Sigmoid colon (tissue), 7 donors: ENCODE measurements around the gene PHOX2A. TPM values are rescaled to one million over a fixed set of nuclear protein-coding genes. Genes with fewer than 3 reads are reported as not detected.

ENCODE experiments used
- DNase-seq: peaks from one replicate; pipeline ENCODE4 v3.0.0-alpha.2; 2019
- H3K27ac ChIP-seq, 4 donors: fragments of 200-600 bp; sonication (generic); one replicate each; pipeline ENCODE4 v1.5.1; 2016 to 2019; ENCODE audit warnings: mild to moderate bottlenecking in 1 of 4
- H3K27me3 ChIP-seq, 3 donors: fragments of 200-600 bp; sonication (generic); one replicate each; pipeline ENCODE4 v1.5.1; 2019; ENCODE audit warnings: mild to moderate bottlenecking in 1 of 3
- H3K36me3 ChIP-seq, 4 donors: fragments of 200-600 bp; sonication (generic); one replicate each; pipeline ENCODE4 v1.5.1; 2016 to 2019
- H3K4me1 ChIP-seq, 4 donors: fragments of 200-600 bp; sonication (generic); one replicate each; pipeline ENCODE4 v1.5.1; 2017 to 2019
- H3K4me3 ChIP-seq, 4 donors: fragments of 200-600 bp; sonication (generic); one replicate each; pipeline ENCODE4 v1.5.1; 2017 to 2019; ENCODE audit warnings: mild to moderate bottlenecking in 2 of 4, moderate library complexity in 1 of 4
- H3K9me3 ChIP-seq, 4 donors: fragments of 200-600 bp in 3 of 4; sonication (generic) in 3 of 4; one replicate each; pipeline versions ENCODE4 v1.5.1 to v1.6.1; 2013 to 2019
- EP300 ChIP-seq, 4 donors: sonication (generic); formaldehyde crosslinking; IDR thresholded peaks; one replicate each; pipeline ENCODE4 v1.6.1; 2017; ENCODE audit warnings: antibody characterized with exemption in 4 of 4
- POLR2A ChIP-seq, 2 donors: fragments of 450-650 bp; IDR thresholded peaks; one replicate each; pipeline ENCODE4 v1.6.1; 2016; ENCODE audit warnings: antibody characterized with exemption in 2 of 2, mild to moderate bottlenecking in 2 of 2, moderate library complexity in 2 of 2
- POLR2AphosphoS5 ChIP-seq, 4 donors: sonication (generic); formaldehyde crosslinking; IDR thresholded peaks; one replicate each; pipeline ENCODE4 v1.6.1; 2017; ENCODE audit warnings: antibody characterized with exemption in 4 of 4
- WGBS, 2 donors: extraction: QIAGEN DNeasy Blood & Tissue Kit; methylation state at CpG; one replicate each; pipeline ENCODE4 v1.1.7; 2013; 5-methylcytosine and 5-hydroxymethylcytosine counted together
- intact Hi-C: fragments of 100-400 bp; cut with DNase I; formaldehyde crosslinking; loops from one replicate; pipeline ENCODE4 v1.15.1; 2023
- polyA plus RNA-seq, 3 donors: library from polyadenylated mRNA; stranded (reverse); fragments of 200-250 nt; gene quantifications; one replicate each; pipeline ENCODE4 v1.2.3, GENCODE V29; 2013
- total RNA-seq, 4 donors: library from RNA; depleted of rRNA; stranded (reverse); fragments of >200 nt; gene quantifications; one replicate each; pipeline ENCODE4 v1.1.0, GENCODE V29; 2016
- TF ChIP-seq, protein P1 (sequence below), 4 experiments: fragments of 450-650 bp in 3 of 4; fragments of 200-600 bp in 1 of 4; IDR thresholded peaks; one replicate each; pipeline ENCODE4 v1.5.1; 2016 to 2019; ENCODE audit warnings: antibody characterized with exemption in 4 of 4, mild to moderate bottlenecking in 3 of 4, moderate library complexity in 2 of 4
- donor health status: healthy with polysubstance abuse.
- donor health status: Bipolar disorder and iron deficiency.
- donor health status: healthy.

The PHOX2A gene
- total and polyA plus RNA-seq, 7 donors = 0.41 to 2.9 (median 1.2) TPM; not detected in 3

- intact Hi-C loops = loop anchor here (5.0 kb wide), 3 partner anchors 112 to 297 kb away; partner anchors contain the start of genes ANAPC15, RNF121 and XNDC1N
Observed at GRCh38 chr11:72223615-72224563, 20.1 kb downstream of the PHOX2A start.

GRCh38 chr11:72222907-72223614 lies 20.9 kb downstream of the PHOX2A start:
- WGBS, 2 donors = 0 to 1% methylated on average over 47 of the region's 47 CpGs
- Histone ChIP-seq H3K4me1 (peaks cover 2 to 44% (median 39%) of the 10 kb centered on the region in 4 donors), H3K27ac (peak overlapping the region; percentile 95 to 99 (median 98)), H3K9me3 (no peaks in the 10 kb centered on the region), H3K27me3 (no peaks in the 10 kb centered on the region), H3K36me3 (peaks cover 0 to 10% (median 2%) of the 10 kb centered on the region in 4 donors), H3K4me3 (peak overlapping the region; percentile 65 to 91 (median 80))
- intact Hi-C loops = loop anchor here (5.0 kb wide), 3 partner anchors 111 to 296 kb away; partner anchors contain the start of genes ANAPC15, RNF121 and XNDC1N
- peak; percentile 98 for DNase-seq
- TF ChIP-seq, protein P1, sequence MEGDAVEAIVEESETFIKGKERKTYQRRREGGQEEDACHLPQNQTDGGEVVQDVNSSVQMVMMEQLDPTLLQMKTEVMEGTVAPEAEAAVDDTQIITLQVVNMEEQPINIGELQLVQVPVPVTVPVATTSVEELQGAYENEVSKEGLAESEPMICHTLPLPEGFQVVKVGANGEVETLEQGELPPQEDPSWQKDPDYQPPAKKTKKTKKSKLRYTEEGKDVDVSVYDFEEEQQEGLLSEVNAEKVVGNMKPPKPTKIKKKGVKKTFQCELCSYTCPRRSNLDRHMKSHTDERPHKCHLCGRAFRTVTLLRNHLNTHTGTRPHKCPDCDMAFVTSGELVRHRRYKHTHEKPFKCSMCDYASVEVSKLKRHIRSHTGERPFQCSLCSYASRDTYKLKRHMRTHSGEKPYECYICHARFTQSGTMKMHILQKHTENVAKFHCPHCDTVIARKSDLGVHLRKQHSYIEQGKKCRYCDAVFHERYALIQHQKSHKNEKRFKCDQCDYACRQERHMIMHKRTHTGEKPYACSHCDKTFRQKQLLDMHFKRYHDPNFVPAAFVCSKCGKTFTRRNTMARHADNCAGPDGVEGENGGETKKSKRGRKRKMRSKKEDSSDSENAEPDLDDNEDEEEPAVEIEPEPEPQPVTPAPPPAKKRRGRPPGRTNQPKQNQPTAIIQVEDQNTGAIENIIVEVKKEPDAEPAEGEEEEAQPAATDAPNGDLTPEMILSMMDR (IDR thresholded peaks at IDR 0.05) = peak in 2 of 4 experiments; percentile 11 to 24
- peak; percentile 82 to 95 (median 92) for TF ChIP-seq POLR2AphosphoS5 (IDR thresholded peaks at IDR 0.05)
- no peak for TF ChIP-seq EP300 (IDR thresholded peaks at IDR 0.05)
- peak; percentile 74 to 84 for TF ChIP-seq POLR2A (IDR thresholded peaks at IDR 0.05)

More at GRCh38 chr11:72223615-72224563, 20.1 kb downstream of the PHOX2A start:
- TF ChIP-seq POLR2A (IDR thresholded peaks at IDR 0.05) (peak in 1 of 2 donors; percentile 43), EP300 (IDR thresholded peaks at IDR 0.05) (peak in 1 of 4 donors; percentile 20), POLR2AphosphoS5 (IDR thresholded peaks at IDR 0.05) (peak in 3 of 4 donors; percentile 44 to 64 (median 57))
- TF ChIP-seq, protein P1 (IDR thresholded peaks at IDR 0.05) = no peak
- Histone ChIP-seq H3K9me3 (no peaks in the 10 kb centered on the region), H3K4me3 (peak overlapping the region; percentile 65 to 91 (median 80)), H3K27ac (peak overlapping the region; percentile 95 to 99 (median 98)), H3K4me1 (peaks cover 2 to 49% (median 43%) of the 10 kb centered on the region in 4 donors), H3K36me3 (peaks cover 5 to 19% (median 10%) of the 10 kb centered on the region in 4 donors), H3K27me3 (no peaks in the 10 kb centered on the region)
- DNase-seq = peak; percentile 95
- WGBS, 2 donors = 1% methylated on average over 84 of the region's 84 CpGs

GRCh38 chr11:72222106-72222891 lies 21.7 kb downstream of the PHOX2A start:
- H3K4me3 ChIP-seq = peak overlapping the region; percentile 65 to 91 (median 80)
- H3K27ac ChIP-seq = peak overlapping the region; percentile 95 to 99 (median 98)
- no peaks in the 10 kb centered on the region for H3K27me3 ChIP-seq
- peaks cover 0 to 7% (median 0%) of the 10 kb centered on the region in 4 donors for H3K36me3 ChIP-seq
- no peak for DNase-seq
- intact Hi-C loops = loop anchor here (5.0 kb wide), 3 partner anchors 110 to 295 kb away; partner anchors contain the start of genes ANAPC15, RNF121 and XNDC1N
- 66 to 71% methylated on average over 6 of the region's 6 CpGs for WGBS, 2 donors
- no peaks in the 10 kb centered on the region for H3K9me3 ChIP-seq
- H3K4me1 ChIP-seq = peaks cover 2 to 37% (median 31%) of the 10 kb centered on the region in 4 donors
- no peak for TF ChIP-seq EP300 (IDR thresholded peaks at IDR 0.05)
- TF ChIP-seq, protein P1 (IDR thresholded peaks at IDR 0.05) = no peak
- TF ChIP-seq POLR2A (IDR thresholded peaks at IDR 0.05) = no peak
- TF ChIP-seq POLR2AphosphoS5 (IDR thresholded peaks at IDR 0.05) = no peak
